Neuronal stem cell (in vitro differentiated cells): ENCODE measurements around the gene BTBD1.
A peak's percentile ranks its signal among the peaks of the same experiment; 100 is the strongest.

ENCODE experiments used
- DNase-seq: peaks from one replicate; pipeline ENCODE4 v3.0.0-alpha.2; 2013; ENCODE audit warnings: low spot score
- H2AFZ ChIP-seq: one replicate; pipeline ENCODE4 v1.6.1; 2013; ENCODE audit warnings: mild to moderate bottlenecking, low read length, inconsistent platforms
- H2AK5ac ChIP-seq: 2 replicates; pipeline ENCODE4 v1.6.1; 2013; ENCODE audit warnings: low read depth, mild to moderate bottlenecking, inconsistent platforms, low read length, moderate library complexity, mixed read lengths
- H2BK120ac ChIP-seq: 2 replicates; pipeline ENCODE4 v1.6.1; 2013; ENCODE audit warnings: low read depth, mild to moderate bottlenecking, inconsistent platforms, low read length, moderate library complexity, mixed read lengths
- H2BK12ac ChIP-seq: one replicate; pipeline ENCODE4 v1.6.1; 2013; ENCODE audit warnings: low read length, inconsistent platforms
- H2BK15ac ChIP-seq: 2 replicates; pipeline ENCODE4 v1.6.1; 2013; ENCODE audit warnings: mild to moderate bottlenecking, low read length, inconsistent platforms, mixed read lengths
- H2BK5ac ChIP-seq: one replicate; pipeline ENCODE4 v1.6.1; 2013; ENCODE audit warnings: inconsistent platforms, mild to moderate bottlenecking, low read length, moderate library complexity
- H3K14ac ChIP-seq: one replicate; pipeline ENCODE4 v1.6.1; 2013; ENCODE audit warnings: low read length, inconsistent platforms
- H3K18ac ChIP-seq: 2 replicates; pipeline ENCODE4 v1.6.1; 2013; ENCODE audit warnings: low read length, inconsistent platforms
- H3K23ac ChIP-seq: 2 replicates; pipeline ENCODE4 v1.6.1; 2013; ENCODE audit warnings: low read depth, mild to moderate bottlenecking, mixed read lengths, low read length, inconsistent platforms; ENCODE audit not compliant: poor library complexity
- H3K27ac ChIP-seq: replicated peaks from 3 replicates; pipeline ENCODE4 v1.5.1; 2013; ENCODE audit warnings: low read length, inconsistent platforms
- H3K27me3 ChIP-seq, 3 experiments: 2 replicates each; pipeline ENCODE4 v1.6.1; 2013; ENCODE audit warnings: low read length in 3 of 3, mild to moderate bottlenecking in 2 of 3, inconsistent platforms in 1 of 3, low read depth in 1 of 3, mixed read lengths in 1 of 3, moderate library complexity in 1 of 3; ENCODE audit not compliant: control insufficient read depth in 3 of 3, insufficient read depth in 3 of 3
- H3K36me3 ChIP-seq, 2 donors: replicated peaks in 1 of 2; 2 replicates each; pipeline ENCODE4 v1.6.1; 2013; ENCODE audit warnings: low read length in 2 of 2; ENCODE audit not compliant: control insufficient read depth in 2 of 2, insufficient read depth in 2 of 2
- H3K4ac ChIP-seq: 2 replicates; pipeline ENCODE4 v1.6.1; 2013; ENCODE audit warnings: inconsistent platforms, mild to moderate bottlenecking, low read length, moderate library complexity
- H3K4me1 ChIP-seq, 2 donors: 1 replicate in 1 of 2; 2 replicates in 1 of 2; pipeline ENCODE4 v1.6.1; 2013; ENCODE audit warnings: low read length in 2 of 2, low read depth in 1 of 2; ENCODE audit not compliant: control insufficient read depth in 2 of 2, insufficient read depth in 1 of 2
- H3K4me2 ChIP-seq: one replicate; pipeline ENCODE4 v1.6.1; 2013; ENCODE audit warnings: mild to moderate bottlenecking, low read length, inconsistent platforms; ENCODE audit not compliant: insufficient read depth, poor library complexity, severe bottlenecking
- H3K4me3 ChIP-seq, 2 donors: 2 replicates each; pipeline ENCODE4 v1.5.1; 2013; ENCODE audit warnings: low read length in 2 of 2, mild to moderate bottlenecking in 2 of 2, inconsistent platforms in 1 of 2, moderate library complexity in 1 of 2
- H3K79me1 ChIP-seq: one replicate; pipeline ENCODE4 v1.6.1; 2013; ENCODE audit warnings: low read depth, mild to moderate bottlenecking, inconsistent platforms, low read length, moderate library complexity
- H3K9ac ChIP-seq: one replicate; pipeline ENCODE4 v1.6.1; 2013; ENCODE audit warnings: mild to moderate bottlenecking, low read depth, low read length, inconsistent platforms; ENCODE audit not compliant: poor library complexity
- H3K9me3 ChIP-seq, 2 donors: replicated peaks in 1 of 2; 2 replicates each; pipeline versions ENCODE3 to v1.6.1; 2013; ENCODE audit warnings: low read length in 2 of 2, mild to moderate bottlenecking in 2 of 2, inconsistent platforms in 1 of 2, low read depth in 1 of 2, mixed read lengths in 1 of 2, moderate library complexity in 1 of 2; ENCODE audit not compliant: control insufficient read depth in 2 of 2, insufficient read depth in 1 of 2
- H4K8ac ChIP-seq: one replicate; pipeline ENCODE4 v1.6.1; 2013; ENCODE audit warnings: low read depth, mild to moderate bottlenecking, inconsistent platforms, low read length, moderate library complexity
- H4K91ac ChIP-seq: one replicate; pipeline ENCODE4 v1.6.1; 2013; ENCODE audit warnings: low read length, low read depth, mild to moderate bottlenecking, inconsistent platforms; ENCODE audit not compliant: poor library complexity
- WGBS, 2 donors: extraction: QIAGEN DNeasy Blood & Tissue Kit; methylation state at CpG; one replicate each; pipeline ENCODE4 v1.1.7; 2013; ENCODE audit warnings: missing lambda C conversion rate in 2 of 2, mixed read lengths in 1 of 2; ENCODE audit not compliant: insufficient read length in 2 of 2, insufficient replicate concordance in 1 of 2; ENCODE audit errors: extremely low coverage in 2 of 2; 5-methylcytosine and 5-hydroxymethylcytosine counted together

Gene BTBD1

GRCh38 chr15:83015361-83015760 lies 51.7 kb downstream of the BTBD1 start:
- no peak overlapping the region for H4K8ac ChIP-seq
- no peaks in the 10 kb centered on the region for H3K27me3 ChIP-seq
- H4K91ac ChIP-seq, result no peak overlapping the region
- no peak overlapping the region for H3K18ac ChIP-seq
- no peak overlapping the region for H3K14ac ChIP-seq
- no peak overlapping the region for H3K4me2 ChIP-seq
- H3K36me3 ChIP-seq, result peaks cover 13 to 49% of the 10 kb centered on the region in 2 donors
- no peak overlapping the region for H3K23ac ChIP-seq
- H2BK12ac ChIP-seq, result no peak overlapping the region
- peaks cover 6% of the 10 kb centered on the region for H3K79me1 ChIP-seq
- no peak overlapping the region for H3K4ac ChIP-seq
- DNase-seq, result no peak
- no peak overlapping the region for H2AFZ ChIP-seq
- peaks cover 7 to 8% of the 10 kb centered on the region in 2 donors for H3K4me1 ChIP-seq
- WGBS, 2 donors, result no CpG with 5 or more reads among the region's 4 CpGs
- H3K9me3 ChIP-seq, result peaks cover 0 to 8% of the 10 kb centered on the region in 2 donors
- no peak overlapping the region for H2BK15ac ChIP-seq
- no peak overlapping the region for H2AK5ac ChIP-seq
- H3K9ac ChIP-seq, result no peak overlapping the region
- no peak overlapping the region for H2BK120ac ChIP-seq
- no peak overlapping the region for H3K4me3 ChIP-seq
- no peak overlapping the region for H3K27ac ChIP-seq
- H2BK5ac ChIP-seq, result no peak overlapping the region

- no peak overlapping the region for H3K4me2 ChIP-seq
- no peak overlapping the region for H3K27ac ChIP-seq
- H2AFZ ChIP-seq, result no peak overlapping the region
- no peak overlapping the region for H2BK12ac ChIP-seq
- H2AK5ac ChIP-seq, result no peak overlapping the region
- H3K14ac ChIP-seq, result no peak overlapping the region
- H2BK120ac ChIP-seq, result no peak overlapping the region
- H2BK5ac ChIP-seq, result no peak overlapping the region
- H3K4ac ChIP-seq, result no peak overlapping the region
- DNase-seq, result no peak
- H3K4me1 ChIP-seq, result peaks cover 7 to 8% of the 10 kb centered on the region in 2 donors
- H2BK15ac ChIP-seq, result no peak overlapping the region
- peak overlapping the region; percentile 38 for H4K91ac ChIP-seq
- peaks cover 8% of the 10 kb centered on the region for H3K79me1 ChIP-seq
- H3K36me3 ChIP-seq, result peaks cover 10 to 49% of the 10 kb centered on the region in 2 donors
- no peaks in the 10 kb centered on the region for H3K27me3 ChIP-seq
- peak overlapping the region in 1 of 2 donors; percentile 59 for H3K4me3 ChIP-seq
- no peak overlapping the region for H3K9ac ChIP-seq
- H4K8ac ChIP-seq, result no peak overlapping the region
- H3K9me3 ChIP-seq, result peaks cover 0 to 8% of the 10 kb centered on the region in 2 donors
- H3K18ac ChIP-seq, result no peak overlapping the region
- no CpG with 5 or more reads among the region's 5 CpGs for WGBS, 2 donors
- H3K23ac ChIP-seq, result no peak overlapping the region
Observed at GRCh38 chr15:83014205-83014653, 52.8 kb downstream of the BTBD1 start.

DNA sequence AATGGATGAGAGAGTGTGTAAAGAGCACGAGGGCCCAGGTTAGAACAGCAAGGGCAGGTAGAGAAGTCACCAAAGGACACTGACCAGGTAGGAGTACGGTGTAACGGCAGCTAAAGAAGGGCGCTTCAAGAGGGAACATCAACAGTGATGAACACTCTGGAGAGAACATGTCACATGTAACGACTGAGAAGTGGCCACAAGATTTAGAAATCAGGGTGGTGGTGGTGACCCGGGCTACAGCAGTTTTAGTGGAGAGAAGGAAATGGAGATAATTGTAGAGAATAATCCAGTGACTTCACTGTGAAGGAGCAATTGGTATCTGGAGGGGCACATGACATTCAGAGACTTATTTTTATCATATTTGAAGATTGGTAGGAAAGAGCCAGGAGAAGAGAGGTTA lies 54.4 kb downstream of the BTBD1 start:
- Histone ChIP-seq H3K27me3 (no peaks in the 10 kb centered on the region), H3K36me3 (peaks cover 12 to 47% of the 10 kb centered on the region in 2 donors), H3K23ac (no peak overlapping the region), H2BK12ac (no peak overlapping the region), H2BK5ac (no peak overlapping the region), H3K4ac (no peak overlapping the region), H3K9ac (no peak overlapping the region), H2BK120ac (no peak overlapping the region), H3K14ac (no peak overlapping the region), H4K8ac (no peak overlapping the region), H2AK5ac (no peak overlapping the region), H3K79me1 (peaks cover 6% of the 10 kb centered on the region), H3K4me2 (no peak overlapping the region), H4K91ac (no peak overlapping the region), H3K4me1 (peaks cover 7 to 8% of the 10 kb centered on the region in 2 donors), H3K4me3 (no peak overlapping the region), H3K9me3 (peaks cover 0 to 8% of the 10 kb centered on the region in 2 donors), H3K18ac (no peak overlapping the region), H3K27ac (no peak overlapping the region), H2BK15ac (no peak overlapping the region), H2AFZ (no peak overlapping the region)
- WGBS, 2 donors, result no CpG with 5 or more reads among the region's 6 CpGs
- no peak for DNase-seq

- no peak overlapping the region for H2BK15ac ChIP-seq
- peak overlapping the region; percentile 66 for H3K23ac ChIP-seq
- WGBS, 2 donors, result no CpG with 5 or more reads among the region's 9 CpGs
- H3K36me3 ChIP-seq, result peaks cover 13 to 46% of the 10 kb centered on the region in 2 donors
- H2AK5ac ChIP-seq, result peak overlapping the region; percentile 63
- peak overlapping the region; percentile 5 for H3K4ac ChIP-seq
- H2BK5ac ChIP-seq, result peak overlapping the region; percentile 14
- H2BK12ac ChIP-seq, result peak overlapping the region; percentile 77
- peaks cover 7 to 8% of the 10 kb centered on the region in 2 donors for H3K4me1 ChIP-seq
- peak overlapping the region; percentile 81 for H3K9ac ChIP-seq
- H3K79me1 ChIP-seq, result peaks cover 6% of the 10 kb centered on the region
- H4K8ac ChIP-seq, result peak overlapping the region; percentile 92
- H3K9me3 ChIP-seq, result peaks cover 0 to 8% of the 10 kb centered on the region in 2 donors
- H3K4me3 ChIP-seq, result peak overlapping the region; percentile 69 to 95
- peak overlapping the region; percentile 34 for H3K4me2 ChIP-seq
- no peak overlapping the region for H3K27ac ChIP-seq
- peak overlapping the region; percentile 80 for H2AFZ ChIP-seq
- H3K18ac ChIP-seq, result peak overlapping the region; percentile 95
- no peaks in the 10 kb centered on the region for H3K27me3 ChIP-seq
- peak overlapping the region; percentile 96 for H4K91ac ChIP-seq
- H2BK120ac ChIP-seq, result peak overlapping the region; percentile 6
- DNase-seq, result peak; percentile 5
- peak overlapping the region; percentile 59 for H3K14ac ChIP-seq
Observed at GRCh38 chr15:83012076-83012426, 55.0 kb downstream of the BTBD1 start.
